C4-2B (cell line): ENCODE data around the gene PPFIA3.

Experiments used
- CTCF ChIP-seq: fragments of 450-650 bp; conservative IDR thresholded peaks from 2 replicates; pipeline ENCODE4 v1.5.1; 2017; ENCODE audit warnings: mild to moderate bottlenecking
- ZFX ChIP-seq: fragments of 450-650 bp; IDR thresholded peaks from 2 replicates; pipeline ENCODE4 v1.6.1; 2017

GRCh38 chr19:49085020-49085867 is 34.1 kb upstream of the PPFIA3 start, which contains the start of gene SNRNP70:
- TF ChIP-seq CTCF (no peak), ZFX (peak; percentile 80)
